ENCODE results near the gene COA8. TPM values are rescaled to one million over a fixed set of nuclear protein-coding genes. Genes with fewer than 3 reads are reported as not detected.

The COA8 gene
- total and polyA plus RNA-seq, 2 of the 13 experiments (the other 11 are each of a cell fraction or from before 2014, with no cell fraction given) = 10.9 to 25.1 TPM

DNA sequence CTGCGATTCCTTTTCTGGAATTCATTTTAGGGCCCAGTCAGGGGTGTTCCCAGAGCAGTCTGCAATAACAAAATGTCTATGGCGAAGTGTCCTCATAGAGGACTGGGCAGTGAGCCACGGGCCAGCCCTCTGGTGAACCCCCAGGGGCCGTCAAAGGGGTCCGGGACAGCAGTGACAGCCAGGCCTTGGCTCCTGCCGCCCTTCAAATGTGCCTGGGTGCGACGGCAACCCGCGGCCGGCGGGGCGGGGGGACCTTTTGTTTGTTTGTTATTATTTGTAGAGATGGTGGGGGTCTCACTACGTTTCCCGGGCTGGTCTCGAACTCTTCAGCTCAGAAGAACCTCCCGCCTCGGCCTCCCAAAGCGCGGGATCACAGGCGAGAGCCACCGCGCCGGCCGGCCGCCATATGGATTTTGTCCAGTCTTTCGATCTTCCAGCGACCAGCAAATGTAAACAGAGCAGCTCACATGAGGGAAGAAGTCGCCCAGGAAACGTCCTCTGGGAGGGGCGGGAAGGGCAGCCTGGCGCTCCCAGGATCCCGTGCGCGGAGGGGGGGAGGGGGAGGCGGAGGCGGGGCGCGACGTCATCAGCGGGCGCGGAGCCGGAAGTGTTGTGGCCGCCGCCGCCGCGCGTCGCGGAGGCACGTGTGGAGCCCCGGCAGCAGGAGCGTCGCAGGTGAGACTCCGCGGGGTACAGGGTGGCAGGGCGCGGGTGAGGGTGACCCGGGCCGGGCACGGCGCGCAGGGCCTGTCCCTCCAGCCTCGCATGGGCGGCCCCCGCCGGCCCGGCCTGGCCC lies 34.0 kb upstream of the COA8 start, which contains the start of gene TRMT61A (continued):
- TF ChIP-seq MED8 (CRISPR knock-in tag; IDR thresholded peaks at IDR 0.05; ENCODE audit: insufficient replicate concordance) (peak; percentile 46), U2AF2 (IDR thresholded peaks at IDR 0.05; ENCODE audit: low read depth, low read length) (no peak), SETDB1 (CRISPR knock-in tag; IDR thresholded peaks at IDR 0.05; ENCODE audit: borderline replicate concordance) (no peak), ZNF879 (CRISPR knock-in tag; IDR thresholded peaks at IDR 0.05) (no peak), ZNF660 (CRISPR knock-in tag; IDR thresholded peaks at IDR 0.05; ENCODE audit: borderline replicate concordance, low read depth) (no peak), EHMT2 (IDR thresholded peaks at IDR 0.05; ENCODE audit: borderline replicate concordance, low read depth, low read length) (no peak)
- TF ChIP-seq, protein P1, sequence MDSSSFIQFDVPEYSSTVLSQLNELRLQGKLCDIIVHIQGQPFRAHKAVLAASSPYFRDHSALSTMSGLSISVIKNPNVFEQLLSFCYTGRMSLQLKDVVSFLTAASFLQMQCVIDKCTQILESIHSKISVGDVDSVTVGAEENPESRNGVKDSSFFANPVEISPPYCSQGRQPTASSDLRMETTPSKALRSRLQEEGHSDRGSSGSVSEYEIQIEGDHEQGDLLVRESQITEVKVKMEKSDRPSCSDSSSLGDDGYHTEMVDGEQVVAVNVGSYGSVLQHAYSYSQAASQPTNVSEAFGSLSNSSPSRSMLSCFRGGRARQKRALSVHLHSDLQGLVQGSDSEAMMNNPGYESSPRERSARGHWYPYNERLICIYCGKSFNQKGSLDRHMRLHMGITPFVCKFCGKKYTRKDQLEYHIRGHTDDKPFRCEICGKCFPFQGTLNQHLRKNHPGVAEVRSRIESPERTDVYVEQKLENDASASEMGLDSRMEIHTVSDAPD (CRISPR knock-in tag; IDR thresholded peaks at IDR 0.05) = 0 out of 2 replicates have a peak, but pooled peaks have one; percentile 31
- TF ChIP-seq, protein P2, sequence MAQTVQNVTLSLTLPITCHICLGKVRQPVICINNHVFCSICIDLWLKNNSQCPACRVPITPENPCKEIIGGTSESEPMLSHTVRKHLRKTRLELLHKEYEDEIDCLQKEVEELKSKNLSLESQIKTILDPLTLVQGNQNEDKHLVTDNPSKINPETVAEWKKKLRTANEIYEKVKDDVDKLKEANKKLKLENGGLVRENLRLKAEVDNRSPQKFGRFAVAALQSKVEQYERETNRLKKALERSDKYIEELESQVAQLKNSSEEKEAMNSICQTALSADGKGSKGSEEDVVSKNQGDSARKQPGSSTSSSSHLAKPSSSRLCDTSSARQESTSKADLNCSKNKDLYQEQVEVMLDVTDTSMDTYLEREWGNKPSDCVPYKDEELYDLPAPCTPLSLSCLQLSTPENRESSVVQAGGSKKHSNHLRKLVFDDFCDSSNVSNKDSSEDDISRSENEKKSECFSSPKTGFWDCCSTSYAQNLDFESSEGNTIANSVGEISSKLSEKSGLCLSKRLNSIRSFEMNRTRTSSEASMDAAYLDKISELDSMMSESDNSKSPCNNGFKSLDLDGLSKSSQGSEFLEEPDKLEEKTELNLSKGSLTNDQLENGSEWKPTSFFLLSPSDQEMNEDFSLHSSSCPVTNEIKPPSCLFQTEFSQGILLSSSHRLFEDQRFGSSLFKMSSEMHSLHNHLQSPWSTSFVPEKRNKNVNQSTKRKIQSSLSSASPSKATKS (CRISPR knock-in tag; IDR thresholded peaks at IDR 0.05) = no peak
- TF ChIP-seq, protein P3, sequence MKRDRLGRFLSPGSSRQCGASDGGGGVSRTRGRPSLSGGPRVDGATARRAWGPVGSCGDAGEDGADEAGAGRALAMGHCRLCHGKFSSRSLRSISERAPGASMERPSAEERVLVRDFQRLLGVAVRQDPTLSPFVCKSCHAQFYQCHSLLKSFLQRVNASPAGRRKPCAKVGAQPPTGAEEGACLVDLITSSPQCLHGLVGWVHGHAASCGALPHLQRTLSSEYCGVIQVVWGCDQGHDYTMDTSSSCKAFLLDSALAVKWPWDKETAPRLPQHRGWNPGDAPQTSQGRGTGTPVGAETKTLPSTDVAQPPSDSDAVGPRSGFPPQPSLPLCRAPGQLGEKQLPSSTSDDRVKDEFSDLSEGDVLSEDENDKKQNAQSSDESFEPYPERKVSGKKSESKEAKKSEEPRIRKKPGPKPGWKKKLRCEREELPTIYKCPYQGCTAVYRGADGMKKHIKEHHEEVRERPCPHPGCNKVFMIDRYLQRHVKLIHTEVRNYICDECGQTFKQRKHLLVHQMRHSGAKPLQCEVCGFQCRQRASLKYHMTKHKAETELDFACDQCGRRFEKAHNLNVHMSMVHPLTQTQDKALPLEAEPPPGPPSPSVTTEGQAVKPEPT (CRISPR knock-in tag; IDR thresholded peaks at IDR 0.05; ENCODE audit: low read depth) = no peak
- TF ChIP-seq, protein P4, sequence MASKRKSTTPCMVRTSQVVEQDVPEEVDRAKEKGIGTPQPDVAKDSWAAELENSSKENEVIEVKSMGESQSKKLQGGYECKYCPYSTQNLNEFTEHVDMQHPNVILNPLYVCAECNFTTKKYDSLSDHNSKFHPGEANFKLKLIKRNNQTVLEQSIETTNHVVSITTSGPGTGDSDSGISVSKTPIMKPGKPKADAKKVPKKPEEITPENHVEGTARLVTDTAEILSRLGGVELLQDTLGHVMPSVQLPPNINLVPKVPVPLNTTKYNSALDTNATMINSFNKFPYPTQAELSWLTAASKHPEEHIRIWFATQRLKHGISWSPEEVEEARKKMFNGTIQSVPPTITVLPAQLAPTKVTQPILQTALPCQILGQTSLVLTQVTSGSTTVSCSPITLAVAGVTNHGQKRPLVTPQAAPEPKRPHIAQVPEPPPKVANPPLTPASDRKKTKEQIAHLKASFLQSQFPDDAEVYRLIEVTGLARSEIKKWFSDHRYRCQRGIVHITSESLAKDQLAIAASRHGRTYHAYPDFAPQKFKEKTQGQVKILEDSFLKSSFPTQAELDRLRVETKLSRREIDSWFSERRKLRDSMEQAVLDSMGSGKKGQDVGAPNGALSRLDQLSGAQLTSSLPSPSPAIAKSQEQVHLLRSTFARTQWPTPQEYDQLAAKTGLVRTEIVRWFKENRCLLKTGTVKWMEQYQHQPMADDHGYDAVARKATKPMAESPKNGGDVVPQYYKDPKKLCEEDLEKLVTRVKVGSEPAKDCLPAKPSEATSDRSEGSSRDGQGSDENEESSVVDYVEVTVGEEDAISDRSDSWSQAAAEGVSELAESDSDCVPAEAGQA (IDR thresholded peaks at IDR 0.05; ENCODE audit: low read depth) = no peak
- TF ChIP-seq, protein P4 (CRISPR knock-in tag; IDR thresholded peaks at IDR 0.05; ENCODE audit: borderline replicate concordance) = no peak

All from HepG2 (cell line).